GOT3 (cell line): ENCODE data around the gene NFAT5.

ENCODE experiments used
- DNase-seq: peaks from one replicate; lab custom pipeline; 2025; ENCODE audit warnings: mixed read lengths; lab: John Stamatoyannopoulos, UW

Gene NFAT5

DNA sequence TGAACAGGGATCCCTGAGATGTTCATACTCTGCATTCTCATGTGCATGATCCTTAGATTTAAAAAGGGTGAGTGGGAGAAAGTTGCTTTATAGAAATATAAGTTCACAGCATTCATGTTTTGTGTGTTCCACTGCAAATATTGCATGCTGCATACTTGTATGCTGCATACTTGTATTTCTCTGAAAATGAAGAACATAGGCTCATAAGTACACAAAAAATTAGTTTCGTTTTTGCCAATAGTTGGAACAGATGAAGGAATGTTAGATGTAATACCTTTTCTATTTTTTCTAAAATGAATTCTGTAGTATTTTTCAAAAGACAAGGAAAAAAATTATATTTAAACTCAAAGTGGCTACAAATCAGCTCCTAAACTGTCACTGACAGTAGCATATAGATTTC lies 79.0 kb downstream of the NFAT5 start:
- no peak for DNase-seq

DNA sequence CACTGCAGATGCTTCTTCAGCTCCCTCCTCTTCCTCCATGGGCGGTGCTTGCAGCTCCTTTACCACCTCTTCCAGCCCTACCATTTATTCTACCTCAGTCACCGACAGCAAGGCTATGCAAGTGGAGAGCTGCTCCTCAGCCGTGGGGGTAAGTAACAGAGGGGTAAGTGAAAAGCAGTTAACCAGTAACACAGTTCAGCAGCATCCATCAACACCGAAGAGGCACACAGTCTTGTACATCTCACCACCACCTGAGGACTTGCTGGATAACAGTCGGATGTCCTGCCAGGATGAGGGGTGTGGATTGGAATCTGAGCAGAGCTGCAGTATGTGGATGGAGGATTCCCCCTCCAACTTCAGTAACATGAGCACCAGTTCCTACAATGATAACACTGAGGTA lies 81.3 kb downstream of the NFAT5 start:
- no peak for DNase-seq

DNA sequence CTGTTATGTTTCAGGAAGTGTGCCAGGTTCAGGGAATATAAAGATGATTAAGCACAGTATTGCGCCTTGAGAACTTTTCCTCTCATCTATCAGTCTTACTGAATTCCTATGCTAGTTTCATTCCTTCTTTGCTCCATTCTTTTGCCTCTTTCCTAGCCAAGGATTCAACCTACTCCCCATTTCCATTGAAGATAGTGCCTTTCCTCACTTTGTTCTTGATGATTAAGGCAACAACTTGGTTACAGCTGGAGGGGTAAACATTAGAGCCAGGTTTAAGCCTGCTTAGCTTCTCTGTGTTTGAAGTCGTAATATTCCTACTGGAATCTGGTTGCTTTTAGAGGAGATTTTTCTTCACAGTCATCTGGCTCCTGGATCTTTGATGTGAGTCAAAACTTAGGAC lies 85.5 kb downstream of the NFAT5 start:
- DNase-seq: no peak

GRCh38 chr16:69654280-69654931 lies 88.6 kb downstream of the NFAT5 start:
- DNase-seq: no peak

DNA sequence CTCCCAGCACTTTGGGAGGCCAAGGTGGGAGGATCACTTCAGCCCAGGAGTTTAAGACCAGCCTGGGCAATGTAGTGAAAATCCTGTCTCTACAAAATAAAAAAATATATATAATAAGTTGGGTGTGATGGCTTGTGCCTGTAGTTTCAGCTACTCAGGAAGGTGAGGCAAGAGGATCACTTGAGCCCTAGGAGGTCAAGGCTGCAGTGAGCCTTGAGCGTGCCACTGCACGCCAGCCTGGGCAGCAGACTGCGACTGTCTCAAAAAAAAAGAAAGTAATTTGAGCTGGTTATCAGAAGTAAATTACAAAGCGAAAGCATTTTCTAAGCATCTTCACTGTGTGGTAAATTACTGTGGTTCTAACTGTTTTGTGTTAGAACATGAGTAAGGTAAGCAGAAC lies 94.4 kb downstream of the NFAT5 start:
- no peak for DNase-seq

- no peak for DNase-seq
These were observed 97.1 kb downstream of the NFAT5 start for GRCh38 chr16:69662901-69663300.

DNA sequence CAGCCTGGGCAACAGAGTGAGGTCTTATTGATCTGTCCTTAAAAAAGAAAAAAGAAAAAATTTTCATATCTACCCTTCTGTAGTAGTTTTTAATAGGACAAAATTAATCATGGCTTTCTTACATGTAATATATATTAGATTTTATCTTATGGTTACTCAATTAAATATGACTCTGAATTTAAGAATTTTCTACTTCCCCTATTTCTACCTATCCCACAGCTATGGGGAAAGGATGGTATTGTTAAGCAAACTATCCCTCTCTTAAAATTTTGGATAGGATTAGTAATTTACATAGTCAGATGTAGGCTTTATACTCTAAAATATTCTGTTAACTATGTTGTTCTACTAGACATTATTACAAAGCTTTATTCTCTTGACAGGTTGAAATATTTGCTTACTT lies 98.1 kb downstream of the NFAT5 start:
- DNase-seq: no peak

GRCh38 chr16:69669577-69669976 lies 103.8 kb downstream of the NFAT5 start:
- no peak for DNase-seq

- no peak for DNase-seq
These were observed 106.7 kb downstream of the NFAT5 start for GRCh38 chr16:69672315-69672997.

- DNase-seq: no peak
These were observed 107.4 kb downstream of the NFAT5 start for GRCh38 chr16:69672998-69673713.

- no peak for DNase-seq
These were observed 114.6 kb downstream of the NFAT5 start for GRCh38 chr16:69680358-69680757.

GRCh38 chr16:69688589-69688988 lies 122.8 kb downstream of the NFAT5 start:
- no peak for DNase-seq

DNA sequence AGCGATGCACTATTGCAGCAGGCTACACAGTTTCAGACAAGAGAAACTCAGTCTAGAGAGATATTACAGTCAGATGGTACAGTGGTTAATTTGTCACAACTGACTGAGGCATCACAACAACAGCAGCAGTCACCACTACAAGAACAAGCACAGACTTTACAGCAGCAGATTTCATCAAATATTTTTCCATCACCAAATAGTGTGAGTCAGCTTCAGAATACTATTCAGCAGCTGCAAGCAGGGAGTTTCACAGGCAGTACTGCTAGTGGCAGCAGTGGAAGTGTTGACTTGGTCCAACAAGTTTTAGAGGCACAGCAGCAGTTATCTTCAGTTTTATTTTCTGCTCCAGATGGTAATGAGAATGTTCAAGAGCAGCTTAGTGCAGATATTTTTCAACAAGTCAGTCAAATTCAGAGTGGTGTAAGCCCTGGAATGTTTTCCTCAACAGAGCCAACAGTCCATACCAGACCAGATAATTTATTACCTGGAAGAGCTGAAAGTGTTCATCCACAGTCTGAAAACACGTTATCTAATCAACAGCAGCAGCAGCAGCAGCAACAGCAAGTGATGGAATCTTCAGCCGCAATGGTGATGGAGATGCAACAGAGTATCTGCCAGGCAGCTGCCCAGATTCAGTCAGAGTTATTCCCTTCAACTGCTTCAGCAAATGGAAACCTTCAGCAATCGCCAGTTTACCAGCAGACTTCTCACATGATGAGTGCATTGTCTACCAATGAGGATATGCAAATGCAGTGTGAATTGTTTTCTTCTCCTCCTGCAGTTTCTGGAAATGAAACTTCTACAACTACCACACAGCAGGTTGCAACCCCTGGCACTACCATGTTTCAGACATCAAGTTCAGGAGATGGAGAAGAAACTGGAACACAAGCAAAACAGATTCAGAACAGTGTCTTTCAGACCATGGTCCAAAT lies 126.5 kb downstream of the NFAT5 start:
- no peak for DNase-seq

DNA sequence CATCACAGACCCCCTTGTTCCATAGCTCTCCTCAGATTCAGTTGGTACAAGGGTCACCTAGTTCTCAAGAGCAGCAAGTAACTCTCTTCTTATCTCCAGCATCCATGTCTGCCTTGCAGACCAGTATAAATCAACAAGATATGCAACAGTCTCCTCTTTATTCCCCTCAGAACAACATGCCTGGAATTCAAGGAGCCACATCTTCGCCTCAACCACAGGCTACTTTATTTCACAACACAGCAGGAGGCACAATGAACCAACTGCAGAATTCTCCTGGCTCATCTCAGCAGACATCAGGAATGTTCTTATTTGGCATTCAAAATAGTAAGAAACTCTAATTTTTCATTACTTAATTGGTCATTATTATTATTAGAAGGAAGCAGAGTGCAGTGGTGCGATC lies 128.2 kb downstream of the NFAT5 start:
- DNase-seq: no peak

DNA sequence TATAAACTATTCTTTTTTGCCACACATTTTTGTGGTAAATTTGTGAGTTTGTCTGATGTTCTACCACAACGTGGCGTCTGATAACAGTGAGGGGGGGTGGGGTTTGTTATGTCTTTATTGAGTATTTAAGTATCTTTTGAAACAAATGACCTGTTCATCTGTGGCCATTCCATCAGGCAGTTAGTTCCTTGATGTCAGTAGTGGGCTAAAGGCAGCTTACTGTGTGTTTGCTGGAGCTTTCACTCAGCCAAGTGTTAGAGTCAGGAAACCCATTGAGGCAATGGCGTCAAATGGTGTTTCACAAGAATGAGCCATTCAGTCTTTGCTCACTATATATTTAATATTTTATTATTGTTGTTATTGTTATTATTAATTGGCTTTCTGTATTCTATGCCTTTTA lies 132.6 kb downstream of the NFAT5 start:
- DNase-seq: no peak

DNA sequence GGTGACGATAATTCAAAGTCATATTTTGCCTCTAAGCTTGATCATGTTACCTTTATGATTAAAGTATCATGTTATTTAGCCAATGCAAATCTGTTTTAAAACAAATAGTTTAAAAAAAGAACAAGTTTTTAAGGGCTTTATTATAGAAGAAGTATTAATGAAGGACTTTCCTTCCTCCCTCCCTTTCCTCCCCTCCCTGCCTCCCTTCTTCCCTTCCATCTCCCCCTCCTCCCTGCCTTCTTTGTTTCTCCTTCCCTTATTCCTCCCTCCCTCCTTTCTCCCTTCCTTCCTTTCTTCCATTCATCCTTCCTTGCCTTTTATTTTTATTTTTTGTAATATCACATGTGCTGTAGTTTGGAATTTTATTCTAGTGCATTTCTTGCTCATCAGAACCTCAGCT lies 134.1 kb downstream of the NFAT5 start:
- DNase-seq: no peak

- no peak for DNase-seq
These were observed 135.7 kb downstream of the NFAT5 start for GRCh38 chr16:69701452-69701851.

DNA sequence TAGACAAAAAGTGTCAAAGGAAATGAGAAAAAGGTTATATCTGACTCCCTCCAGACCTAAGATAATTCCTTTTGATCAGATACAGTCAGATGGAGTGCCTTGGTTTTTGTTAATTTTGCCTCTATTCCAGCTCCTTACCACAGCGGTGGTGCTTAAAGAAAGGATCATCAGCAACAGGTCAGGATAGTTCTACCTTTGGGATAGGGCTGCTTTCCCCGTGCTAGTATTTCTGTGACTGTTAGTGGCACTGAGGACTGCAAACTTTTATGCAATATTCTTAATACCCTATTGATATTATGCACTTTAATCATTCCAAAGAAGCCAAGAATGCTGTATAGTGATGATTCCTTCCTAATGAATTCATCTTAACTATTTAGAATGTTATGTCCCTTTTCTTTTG lies 136.1 kb downstream of the NFAT5 start:
- DNase-seq: no peak

- no peak for DNase-seq
These were observed 137.9 kb downstream of the NFAT5 start for GRCh38 chr16:69703638-69704037.

DNA sequence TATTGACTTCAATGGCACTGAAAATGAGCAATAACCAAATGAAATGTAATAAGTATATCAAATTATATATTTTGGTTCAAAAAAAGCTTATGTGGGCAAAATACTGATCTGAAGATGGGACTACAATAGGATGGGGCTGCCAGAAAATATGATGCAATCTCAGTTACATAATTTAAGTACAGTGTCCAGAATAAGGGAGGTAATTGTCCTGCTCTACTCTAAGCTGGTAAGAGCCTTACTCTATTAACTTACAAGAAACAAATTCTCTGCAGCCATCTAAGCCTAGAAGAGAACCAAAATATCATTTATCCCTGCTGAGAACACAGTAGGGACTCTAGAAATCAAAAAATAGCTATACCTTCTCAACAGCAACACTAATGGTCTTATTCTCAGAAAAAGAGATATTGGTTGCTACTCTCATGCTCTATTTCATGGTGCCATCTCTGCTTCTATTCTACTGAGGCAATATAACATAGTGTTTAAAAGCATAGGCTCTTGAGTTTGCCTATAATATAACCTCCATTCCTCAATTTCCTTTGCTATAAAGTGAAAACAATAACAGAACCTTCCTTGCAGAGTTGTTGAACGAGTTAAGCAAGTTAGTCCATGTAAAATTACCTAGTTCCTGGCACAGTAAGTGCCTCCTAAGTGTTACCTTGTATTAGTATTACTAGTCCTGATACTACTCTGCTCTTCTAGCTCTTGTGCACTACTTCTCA lies 140.6 kb downstream of the NFAT5 start:
- DNase-seq: no peak

DNA sequence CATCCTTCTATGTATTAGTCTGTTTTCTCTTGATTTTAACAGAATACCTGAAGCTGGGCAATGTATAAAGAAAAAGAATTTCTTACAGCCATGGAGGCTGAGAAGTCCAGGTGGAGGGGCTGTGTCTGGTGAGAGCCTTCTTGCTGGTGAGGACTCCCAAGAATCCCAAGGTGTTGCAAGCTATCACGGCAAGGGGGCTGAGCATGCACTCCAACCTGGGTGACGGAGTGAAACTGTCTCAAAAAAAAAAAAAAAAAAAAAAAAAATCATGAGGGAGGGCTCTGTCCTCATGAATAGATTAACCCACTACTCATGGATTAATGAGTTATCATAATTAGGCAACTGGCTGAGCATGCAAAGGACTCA lies 141.2 kb downstream of the NFAT5 start:
- DNase-seq: no peak
